Measurements from ENCODE around the gene WASF1.
"Not testable (repeated sequence)": the region's sequence is repeated elsewhere in the genome, so short reads cannot be mapped to it uniquely, and the experiment has no call there.

WASF1 gene

GRCh38 chr6:110173506-110174132 is 5.9 kb downstream of the WASF1 start:
- no peak for DNase-seq

DNA sequence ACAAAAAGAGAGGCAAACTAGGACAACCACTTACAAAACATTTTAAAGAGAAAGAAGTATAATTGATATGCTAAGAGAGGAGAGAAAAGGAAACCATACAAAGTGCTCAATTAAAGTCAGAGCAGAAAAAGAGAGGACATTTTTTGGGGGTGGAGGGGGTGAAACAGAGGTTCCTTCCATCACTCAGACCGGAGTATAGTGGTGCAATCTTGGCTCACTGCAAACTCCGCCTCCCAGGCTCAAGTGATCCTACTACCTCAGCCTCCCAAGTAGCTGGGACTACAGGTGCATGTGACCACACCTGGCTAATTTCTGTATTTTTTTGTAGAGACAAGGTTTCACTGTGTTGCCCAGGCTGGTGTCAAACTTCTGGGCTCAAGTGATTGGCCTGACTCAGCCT is 9.4 kb downstream of the WASF1 start:
- DNase-seq: no peak

- DNase-seq: no peak
Observed at GRCh38 chr6:110158479-110158878, 21.0 kb downstream of the WASF1 start.

- DNase-seq: no peak
Observed at GRCh38 chr6:110147870-110148269, 31.6 kb downstream of the WASF1 start.

DNA sequence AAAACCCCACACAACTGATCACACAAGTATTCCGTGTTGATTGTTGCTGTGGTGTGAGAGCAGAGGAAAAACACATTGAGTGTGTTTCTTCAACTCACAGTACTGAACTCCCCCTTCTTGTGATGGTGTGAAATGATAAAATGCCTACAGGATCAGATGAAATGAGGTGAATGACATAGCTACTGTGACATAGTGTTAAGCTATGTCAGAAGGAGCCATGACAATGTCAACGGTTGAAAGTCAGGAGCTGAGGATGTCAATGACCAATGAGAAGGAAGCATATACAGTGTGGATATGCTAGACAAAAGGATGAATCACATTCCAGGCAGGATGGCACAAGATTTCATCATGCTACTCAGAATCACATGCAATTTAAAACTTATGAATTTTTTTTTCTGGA is 38.8 kb downstream of the WASF1 start:
- DNase-seq: no peak

- no peak for DNase-seq
Observed at GRCh38 chr6:110139052-110139451, 40.4 kb downstream of the WASF1 start.

- DNase-seq: no peak
Observed at GRCh38 chr6:110137924-110138887, 41.3 kb downstream of the WASF1 start.

- no peak for DNase-seq
Observed at GRCh38 chr6:110130362-110130761, 49.1 kb downstream of the WASF1 start.

GRCh38 chr6:110128418-110128817 is 51.1 kb downstream of the WASF1 start:
- DNase-seq: no peak

GRCh38 chr6:110125361-110125760 is 54.1 kb downstream of the WASF1 start:
- DNase-seq: no peak

DNA sequence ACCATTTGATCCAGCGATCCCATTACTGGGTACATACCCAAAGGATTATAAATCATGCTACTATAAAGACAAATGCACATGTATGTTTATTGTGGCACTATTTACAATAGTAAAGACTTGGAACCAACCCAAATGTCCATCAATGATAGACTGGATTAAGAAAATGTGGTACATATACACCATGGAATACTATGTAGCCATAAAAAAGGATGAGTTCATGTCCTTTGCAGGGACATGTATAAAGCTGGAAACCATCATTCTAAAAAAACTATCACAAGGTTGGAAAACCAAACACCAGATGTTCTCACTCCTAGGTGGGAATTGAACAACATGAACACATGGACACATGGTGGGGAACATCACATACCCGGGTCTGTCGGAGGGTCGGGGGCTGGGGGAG is 57.8 kb downstream of the WASF1 start:
- DNase-seq: not testable (repeated sequence)

GRCh38 chr6:110116258-110116657 is 63.2 kb downstream of the WASF1 start:
- DNase-seq: no peak

GRCh38 chr6:110114004-110114403 is 65.5 kb downstream of the WASF1 start:
- DNase-seq: no peak

GRCh38 chr6:110105296-110105695 is 74.2 kb downstream of the WASF1 start:
- no peak for DNase-seq

DNA sequence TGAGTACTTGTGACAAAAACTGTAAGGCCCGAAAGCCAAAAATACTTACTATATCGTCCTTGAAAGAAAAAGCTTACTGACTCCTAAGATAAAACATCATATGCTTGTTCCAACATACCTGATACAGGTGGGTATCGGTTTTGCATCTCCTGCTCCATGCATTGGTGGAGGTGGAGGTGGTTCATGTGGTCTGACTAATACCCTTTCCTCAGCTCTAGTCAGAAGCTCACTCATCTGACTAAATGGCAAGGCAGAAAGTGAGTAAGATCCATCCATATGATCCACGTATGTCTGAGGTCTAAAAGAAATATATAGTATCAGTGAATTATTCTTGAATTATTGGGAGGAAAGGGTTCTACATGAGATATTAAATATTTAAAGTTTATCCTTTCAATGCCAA is 76.2 kb downstream of the WASF1 start:
- DNase-seq: no peak

- no peak for DNase-seq
Observed at GRCh38 chr6:110102411-110102810, 77.1 kb downstream of the WASF1 start.

DNA sequence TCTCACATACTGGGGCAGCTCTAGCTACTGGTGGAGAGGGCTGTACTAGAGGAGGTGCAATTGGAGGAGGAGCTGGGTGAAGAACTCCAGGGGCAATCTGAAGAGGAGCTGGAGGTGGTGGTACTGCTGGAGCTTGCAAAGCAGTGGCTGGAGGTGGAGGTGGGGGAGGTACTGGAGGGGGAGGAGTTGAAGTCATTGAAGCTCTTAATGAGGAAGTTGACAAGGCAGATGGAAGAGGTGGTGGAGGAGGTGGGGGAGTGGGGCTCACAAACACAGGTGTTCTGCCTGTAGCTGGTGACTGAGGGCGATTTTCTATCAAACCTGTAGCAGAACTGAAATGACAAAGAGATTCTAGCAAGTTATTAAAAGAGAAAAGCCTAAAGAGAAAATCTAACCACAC is 77.6 kb downstream of the WASF1 start:
- no peak for DNase-seq

GRCh38 chr6:110098511-110099116 is 80.9 kb downstream of the WASF1 start:
- DNase-seq: no peak

DNA sequence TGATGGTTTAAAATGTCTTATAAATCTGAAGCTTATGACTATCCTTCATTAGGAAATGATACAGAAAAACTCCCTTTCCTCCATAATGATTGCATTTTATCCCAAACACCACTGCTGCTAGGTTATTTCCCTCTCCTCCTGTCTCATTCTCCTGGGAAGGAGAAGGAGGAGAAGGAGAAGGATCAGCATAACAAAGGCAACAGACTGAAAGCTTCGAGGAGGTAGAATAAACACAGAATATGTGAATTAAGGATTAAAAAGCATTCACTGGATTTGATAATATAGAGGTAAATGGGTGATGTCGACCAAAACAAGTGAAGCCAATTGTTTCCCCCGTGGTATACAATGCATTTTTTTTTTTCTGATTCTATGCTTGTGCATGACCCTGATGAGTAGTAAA is 82.0 kb downstream of the WASF1 start:
- no peak for DNase-seq

- DNase-seq: no peak
Observed at GRCh38 chr6:110095935-110096334, 83.5 kb downstream of the WASF1 start.

- no peak for DNase-seq
Observed at GRCh38 chr6:110095101-110095500, 84.4 kb downstream of the WASF1 start.

GRCh38 chr6:110093981-110094380 is 85.5 kb downstream of the WASF1 start:
- DNase-seq: no peak

DNA sequence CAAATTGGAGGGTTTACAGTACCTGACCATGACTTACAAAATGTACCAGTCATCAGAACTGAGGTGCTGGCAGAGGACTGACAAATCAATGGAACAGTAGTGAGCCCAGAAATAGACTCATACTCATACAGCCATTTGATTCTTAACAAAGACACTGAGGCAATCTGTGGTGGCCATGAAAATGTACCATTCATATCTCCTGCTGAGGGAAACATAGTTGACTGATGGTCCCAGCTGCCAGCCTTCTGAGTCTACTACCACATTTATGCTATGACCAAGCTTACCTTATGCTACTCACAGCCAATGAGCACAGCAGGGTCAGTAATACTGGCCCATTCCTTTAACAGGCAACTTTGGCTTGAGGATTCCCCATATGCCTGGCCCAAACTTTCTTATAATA is 88.6 kb downstream of the WASF1 start:
- DNase-seq: no peak

DNA sequence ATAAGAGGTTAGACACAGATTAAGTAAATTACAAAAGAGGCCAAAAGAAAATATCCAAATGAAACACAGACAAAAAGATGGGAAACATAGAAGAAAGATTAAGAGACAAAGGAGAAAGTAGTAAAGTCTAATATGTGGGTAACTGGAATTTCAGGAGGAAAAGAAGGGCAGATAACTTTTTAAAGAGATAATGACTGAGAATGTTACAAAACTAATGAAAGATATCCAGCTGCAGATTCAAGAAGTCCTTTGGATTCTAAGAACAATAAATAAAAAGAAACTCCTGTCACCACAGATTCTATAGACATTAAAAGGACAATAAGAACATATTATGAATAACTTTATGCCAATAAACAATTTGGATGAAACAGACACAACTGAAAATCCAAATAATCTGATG is 90.1 kb downstream of the WASF1 start:
- DNase-seq: no peak
